ENCODE results near the gene CDC123. TPM values are rescaled to one million over a fixed set of nuclear protein-coding genes. Genes with fewer than 3 reads are reported as not detected.

CDC123 gene
- total and polyA plus RNA-seq, 2 experiments from 2014 or later, result 158 to 179 TPM

DNA sequence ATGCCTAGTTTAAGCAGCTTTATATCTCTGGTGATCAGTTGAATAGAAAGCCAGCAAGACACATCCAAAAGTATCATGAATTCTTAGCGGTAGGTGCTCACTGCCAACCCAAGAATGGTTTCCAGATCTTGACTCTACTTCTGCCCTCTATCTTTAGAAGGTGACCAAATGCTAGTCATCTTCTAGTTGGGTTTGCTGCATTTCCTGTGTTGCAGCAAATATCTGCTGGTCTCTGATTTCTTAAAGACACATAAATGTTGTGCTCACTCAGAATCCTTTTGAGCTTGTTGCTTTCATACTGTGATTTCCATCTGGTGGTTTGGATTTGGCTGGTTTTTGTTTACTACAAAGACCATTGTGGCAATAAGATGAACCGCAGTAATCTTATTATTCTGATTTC is 2.2 kb downstream of the CDC123 start:
- no peaks in the 10 kb centered on the region; the same call in 1 of the 2 replicates for H3F3A ChIP-seq (replicated peaks; ENCODE audit: low read depth)
- no peaks in the 10 kb centered on the region for H3K27me3 ChIP-seq (ENCODE audit: insufficient read depth)
- H3K27ac ChIP-seq (ENCODE audit: low read depth), result no peak overlapping the region
- no peak overlapping the region for H2AFZ ChIP-seq
- peaks cover 41% of the 10 kb centered on the region for H4K20me1 ChIP-seq (replicated peaks; ENCODE audit: insufficient read depth)
- H3K79me2 ChIP-seq (replicated peaks; ENCODE audit: insufficient read depth), result peaks cover 95% of the 10 kb centered on the region
- H3K4me2 ChIP-seq, result peak overlapping the region; percentile 84; the same call in 1 of the 2 replicates
- Mint-ChIP-seq H3K9me3 (no peaks in the 10 kb centered on the region; the same call in 2 of the 3 replicates), H3K36me3 (ENCODE audit: low read depth) (peaks cover 37% of the 10 kb centered on the region), H3K4me1 (peaks cover 6% of the 10 kb centered on the region), H3K27me3 (ENCODE audit: insufficient read depth, low read depth, poor library complexity) (peaks cover 9% of the 10 kb centered on the region), H3K4me3 (peak overlapping the region; percentile 46), H3K27ac (no peak overlapping the region)
- no peak for ATAC-seq
- H3K36me3 ChIP-seq (ENCODE audit: insufficient read depth), result peaks cover 41% of the 10 kb centered on the region
- H3K4me3 ChIP-seq, result no peak overlapping the region
- peaks cover 12% of the 10 kb centered on the region for H3K4me1 ChIP-seq (ENCODE audit: insufficient read depth)
- no peak for DNase-seq (ENCODE audit: low spot score)
- H3K9me2 ChIP-seq (ENCODE audit: insufficient read depth), result no peaks in the 10 kb centered on the region
- TF ChIP-seq JUNB (IDR thresholded peaks at IDR 0.05; ENCODE audit: unreplicated experiment), result no peak
- no peak for TF ChIP-seq ZNF331 (CRISPR knock-in tag; IDR thresholded peaks at IDR 0.05; ENCODE audit: low read depth)
- no peak for TF ChIP-seq EZH2phosphoT487 (IDR thresholded peaks at IDR 0.05; ENCODE audit: unreplicated experiment)
- TF ChIP-seq CREB1 (CRISPR knock-in tag; IDR thresholded peaks at IDR 0.05; ENCODE audit: low read depth), result no peak
- TF ChIP-seq, protein P1, sequence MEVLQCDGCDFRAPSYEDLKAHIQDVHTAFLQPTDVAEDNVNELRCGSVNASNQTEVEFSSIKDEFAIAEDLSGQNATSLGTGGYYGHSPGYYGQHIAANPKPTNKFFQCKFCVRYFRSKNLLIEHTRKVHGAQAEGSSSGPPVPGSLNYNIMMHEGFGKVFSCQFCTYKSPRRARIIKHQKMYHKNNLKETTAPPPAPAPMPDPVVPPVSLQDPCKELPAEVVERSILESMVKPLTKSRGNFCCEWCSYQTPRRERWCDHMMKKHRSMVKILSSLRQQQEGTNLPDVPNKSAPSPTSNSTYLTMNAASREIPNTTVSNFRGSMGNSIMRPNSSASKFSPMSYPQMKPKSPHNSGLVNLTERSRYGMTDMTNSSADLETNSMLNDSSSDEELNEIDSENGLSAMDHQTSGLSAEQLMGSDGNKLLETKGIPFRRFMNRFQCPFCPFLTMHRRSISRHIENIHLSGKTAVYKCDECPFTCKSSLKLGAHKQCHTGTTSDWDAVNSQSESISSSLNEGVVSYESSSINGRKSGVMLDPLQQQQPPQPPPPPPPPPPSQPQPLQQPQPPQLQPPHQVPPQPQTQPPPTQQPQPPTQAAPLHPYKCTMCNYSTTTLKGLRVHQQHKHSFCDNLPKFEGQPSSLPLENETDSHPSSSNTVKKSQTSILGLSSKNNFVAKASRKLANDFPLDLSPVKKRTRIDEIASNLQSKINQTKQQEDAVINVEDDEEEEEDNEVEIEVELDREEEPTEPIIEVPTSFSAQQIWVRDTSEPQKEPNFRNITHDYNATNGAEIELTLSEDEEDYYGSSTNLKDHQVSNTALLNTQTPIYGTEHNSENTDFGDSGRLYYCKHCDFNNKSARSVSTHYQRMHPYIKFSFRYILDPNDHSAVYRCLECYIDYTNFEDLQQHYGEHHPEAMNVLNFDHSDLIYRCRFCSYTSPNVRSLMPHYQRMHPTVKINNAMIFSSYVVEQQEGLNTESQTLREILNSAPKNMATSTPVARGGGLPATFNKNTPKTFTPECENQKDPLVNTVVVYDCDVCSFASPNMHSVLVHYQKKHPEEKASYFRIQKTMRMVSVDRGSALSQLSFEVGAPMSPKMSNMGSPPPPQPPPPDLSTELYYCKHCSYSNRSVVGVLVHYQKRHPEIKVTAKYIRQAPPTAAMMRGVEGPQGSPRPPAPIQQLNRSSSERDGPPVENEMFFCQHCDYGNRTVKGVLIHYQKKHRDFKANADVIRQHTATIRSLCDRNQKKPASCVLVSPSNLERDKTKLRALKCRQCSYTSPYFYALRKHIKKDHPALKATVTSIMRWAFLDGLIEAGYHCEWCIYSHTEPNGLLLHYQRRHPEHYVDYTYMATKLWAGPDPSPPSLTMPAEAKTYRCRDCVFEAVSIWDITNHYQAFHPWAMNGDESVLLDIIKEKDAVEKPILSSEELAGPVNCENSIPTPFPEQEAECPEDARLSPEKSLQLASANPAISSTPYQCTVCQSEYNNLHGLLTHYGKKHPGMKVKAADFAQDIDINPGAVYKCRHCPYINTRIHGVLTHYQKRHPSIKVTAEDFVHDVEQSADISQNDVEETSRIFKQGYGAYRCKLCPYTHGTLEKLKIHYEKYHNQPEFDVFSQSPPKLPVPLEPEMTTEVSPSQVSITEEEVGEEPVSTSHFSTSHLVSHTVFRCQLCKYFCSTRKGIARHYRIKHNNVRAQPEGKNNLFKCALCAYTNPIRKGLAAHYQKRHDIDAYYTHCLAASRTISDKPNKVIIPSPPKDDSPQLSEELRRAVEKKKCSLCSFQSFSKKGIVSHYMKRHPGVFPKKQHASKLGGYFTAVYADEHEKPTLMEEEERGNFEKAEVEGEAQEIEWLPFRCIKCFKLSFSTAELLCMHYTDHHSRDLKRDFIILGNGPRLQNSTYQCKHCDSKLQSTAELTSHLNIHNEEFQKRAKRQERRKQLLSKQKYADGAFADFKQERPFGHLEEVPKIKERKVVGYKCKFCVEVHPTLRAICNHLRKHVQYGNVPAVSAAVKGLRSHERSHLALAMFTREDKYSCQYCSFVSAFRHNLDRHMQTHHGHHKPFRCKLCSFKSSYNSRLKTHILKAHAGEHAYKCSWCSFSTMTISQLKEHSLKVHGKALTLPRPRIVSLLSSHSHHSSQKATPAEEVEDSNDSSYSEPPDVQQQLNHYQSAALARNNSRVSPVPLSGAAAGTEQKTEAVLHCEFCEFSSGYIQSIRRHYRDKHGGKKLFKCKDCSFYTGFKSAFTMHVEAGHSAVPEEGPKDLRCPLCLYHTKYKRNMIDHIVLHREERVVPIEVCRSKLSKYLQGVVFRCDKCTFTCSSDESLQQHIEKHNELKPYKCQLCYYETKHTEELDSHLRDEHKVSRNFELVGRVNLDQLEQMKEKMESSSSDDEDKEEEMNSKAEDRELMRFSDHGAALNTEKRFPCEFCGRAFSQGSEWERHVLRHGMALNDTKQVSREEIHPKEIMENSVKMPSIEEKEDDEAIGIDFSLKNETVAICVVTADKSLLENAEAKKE (CRISPR knock-in tag; IDR thresholded peaks at IDR 0.05), result no peak
- TF ChIP-seq REST (IDR thresholded peaks at IDR 0.05; ENCODE audit: unreplicated experiment), result no peak
- no peak for TF ChIP-seq CTCF (conservative IDR thresholded peaks at IDR 0.05; ENCODE audit: low read depth in 2 of 2)
- no peak for TF ChIP-seq ZNF114 (CRISPR knock-in tag; IDR thresholded peaks at IDR 0.05)

Data from GM23338 (cell line).